Activated CD4-positive, CD25-positive, alpha-beta regulatory T cell treated with anti-CD3 and anti-CD28 coated beads, Interleukin-2, amount 50 U/mL, for 16 hours (primary cell): Measurements from ENCODE around the gene NPY2R.

Source experiments
- DNase-seq: peaks from one replicate; pipeline ENCODE4 v3.0.0-alpha.2; 2020; ENCODE audit warnings: low read depth, low spot score

NPY2R gene

GRCh38 chr4:155248002-155248896, 39.8 kb downstream of the NPY2R start:
- DNase-seq: no peak

- DNase-seq: no peak
These were observed 40.7 kb downstream of the NPY2R start for GRCh38 chr4:155249016-155249566.

- no peak for DNase-seq
These were observed 43.9 kb downstream of the NPY2R start for GRCh38 chr4:155252327-155252726.

GRCh38 chr4:155263480-155263879, 55.0 kb downstream of the NPY2R start:
- DNase-seq: no peak

DNA sequence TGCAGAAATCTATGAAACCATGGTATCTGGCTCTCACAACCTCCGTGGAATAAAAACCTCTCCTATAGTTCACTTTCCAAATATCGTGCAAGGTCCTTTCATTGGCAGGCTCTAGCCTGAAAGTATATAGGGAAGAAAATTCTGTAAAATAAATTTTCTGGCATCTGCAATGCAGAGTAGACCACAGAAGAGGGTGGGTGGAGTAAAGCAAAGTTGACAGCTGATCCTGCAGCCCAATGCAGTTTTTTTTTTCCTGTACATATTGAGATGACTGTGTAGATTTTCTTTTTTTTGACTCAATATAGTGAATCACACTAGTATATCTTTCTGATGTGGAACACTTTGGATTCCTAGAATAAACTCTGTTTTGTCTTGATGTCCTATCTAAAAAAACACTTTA, 56.7 kb downstream of the NPY2R start:
- no peak for DNase-seq
